Urinary bladder (tissue), 4 donors: Measurements from ENCODE around the gene DHRS12. TPM values are rescaled to one million over a fixed set of nuclear protein-coding genes. Genes with fewer than 3 reads are reported as not detected.

ENCODE experiments used
- DNase-seq: peaks from one replicate; pipeline ENCODE4 v3.0.0-alpha.2; 2015; ENCODE audit errors: extremely low spot score
- H3K27ac ChIP-seq: one replicate; pipeline ENCODE4 v1.5.1; 2013; ENCODE audit warnings: low read depth, mild to moderate bottlenecking, moderate library complexity
- H3K36me3 ChIP-seq: one replicate; pipeline ENCODE4 v1.6.1; 2013; ENCODE audit warnings: mild to moderate bottlenecking, moderate library complexity; ENCODE audit not compliant: insufficient read depth
- H3K4me1 ChIP-seq: one replicate; pipeline ENCODE4 v1.6.1; 2013; ENCODE audit warnings: mild to moderate bottlenecking, moderate library complexity; ENCODE audit not compliant: insufficient read depth
- H3K4me3 ChIP-seq: one replicate; pipeline ENCODE4 v1.5.1; 2013; ENCODE audit warnings: low read depth, low read length
- WGBS: extraction: QIAGEN DNeasy Blood & Tissue Kit; methylation state at CpG from one replicate; pipeline ENCODE4 v1.1.7; 2013; 5-methylcytosine and 5-hydroxymethylcytosine counted together
- polyA plus RNA-seq: library from polyadenylated mRNA; stranded (reverse); fragments of 200-250 nt; gene quantifications from one replicate; pipeline ENCODE4 v1.2.3, GENCODE V29; 2013
- total RNA-seq: library from RNA; depleted of rRNA; stranded (reverse); fragments of >200 nt; gene quantifications from one replicate; pipeline ENCODE4 v1.2.3, GENCODE V29; 2014
- donor health status: healthy with polysubstance abuse.
- donor health status: healthy.

Gene DHRS12
- total and polyA plus RNA-seq, 2 donors: 6.4 to 16.8 TPM

- H3K36me3 ChIP-seq: no peaks in the 10 kb centered on the region
- WGBS: 76% methylated on average over 12 of the region's 12 CpGs
- no peak overlapping the region for H3K4me3 ChIP-seq
- H3K4me1 ChIP-seq: no peaks in the 10 kb centered on the region
- H3K27ac ChIP-seq: no peak overlapping the region
- no peak for DNase-seq
Measured at GRCh38 chr13:51811046-51811445, 7.1 kb upstream of the DHRS12 start.

- H3K4me3 ChIP-seq: no peak overlapping the region
- DNase-seq: no peak
- H3K4me1 ChIP-seq: no peaks in the 10 kb centered on the region
- H3K27ac ChIP-seq: no peak overlapping the region
- H3K36me3 ChIP-seq: no peaks in the 10 kb centered on the region
Measured at GRCh38 chr13:51808811-51809210, 4.8 kb upstream of the DHRS12 start.

- no peaks in the 10 kb centered on the region for H3K4me1 ChIP-seq
- H3K27ac ChIP-seq: no peak overlapping the region
- no peak overlapping the region for H3K4me3 ChIP-seq
- WGBS: 54% methylated on average over 5 of the region's 5 CpGs
- H3K36me3 ChIP-seq: no peaks in the 10 kb centered on the region
- DNase-seq: no peak
Measured at GRCh38 chr13:51807041-51807440, 3.1 kb upstream of the DHRS12 start.

GRCh38 chr13:51806566-51806965, 2.6 kb upstream of the DHRS12 start:
- Histone ChIP-seq H3K36me3 (no peaks in the 10 kb centered on the region), H3K27ac (no peak overlapping the region), H3K4me3 (no peak overlapping the region), H3K4me1 (no peaks in the 10 kb centered on the region)
- DNase-seq: no peak
- WGBS: 62% methylated on average over 2 of the region's 2 CpGs

- Histone ChIP-seq H3K4me3 (no peak overlapping the region), H3K36me3 (no peaks in the 10 kb centered on the region), H3K4me1 (no peaks in the 10 kb centered on the region), H3K27ac (no peak overlapping the region)
- no peak for DNase-seq
- WGBS: 94% methylated on average over 2 of the region's 2 CpGs
Measured at GRCh38 chr13:51805925-51806324, 2.0 kb upstream of the DHRS12 start.

GRCh38 chr13:51805313-51805712, 1.4 kb upstream of the DHRS12 start:
- no peak for DNase-seq
- no peak overlapping the region for H3K4me3 ChIP-seq
- no peaks in the 10 kb centered on the region for H3K4me1 ChIP-seq
- WGBS: 91% methylated on average over 4 of the region's 4 CpGs
- no peaks in the 10 kb centered on the region for H3K36me3 ChIP-seq
- H3K27ac ChIP-seq: no peak overlapping the region

- WGBS: 17% methylated on average over 31 of the region's 31 CpGs
- H3K4me1 ChIP-seq: no peaks in the 10 kb centered on the region
- no peak for DNase-seq
Measured at GRCh38 chr13:51804295-51805172, 571 bp upstream of the DHRS12 start.

GRCh38 chr13:51802631-51803418, 1.1 kb downstream of the DHRS12 start:
- H3K27ac ChIP-seq: peak overlapping the region; percentile 100
- H3K36me3 ChIP-seq: no peaks in the 10 kb centered on the region
- DNase-seq: no peak
- WGBS: 51% methylated on average over 9 of the region's 9 CpGs
- H3K4me1 ChIP-seq: no peaks in the 10 kb centered on the region
- peak overlapping the region; percentile 72 for H3K4me3 ChIP-seq

More at GRCh38 chr13:51804295-51805172, 571 bp upstream of the DHRS12 start:
- H3K27ac ChIP-seq: peak overlapping the region; percentile 100
- peak overlapping the region; percentile 72 for H3K4me3 ChIP-seq
- H3K36me3 ChIP-seq: no peaks in the 10 kb centered on the region

- Histone ChIP-seq H3K36me3 (no peaks in the 10 kb centered on the region), H3K27ac (peak overlapping the region; percentile 83), H3K4me3 (no peak overlapping the region), H3K4me1 (no peaks in the 10 kb centered on the region)
- 69% methylated on average over 7 of the region's 7 CpGs for WGBS
- no peak for DNase-seq
Measured at GRCh38 chr13:51801631-51802099, 2.3 kb downstream of the DHRS12 start.

- DNase-seq: no peak
- WGBS: 87% methylated on average over 5 of the region's 5 CpGs
- H3K27ac ChIP-seq: no peak overlapping the region
- H3K4me3 ChIP-seq: no peak overlapping the region
- H3K4me1 ChIP-seq: no peaks in the 10 kb centered on the region
- no peaks in the 10 kb centered on the region for H3K36me3 ChIP-seq
Measured at GRCh38 chr13:51800486-51800885, 3.5 kb downstream of the DHRS12 start.

- 92% methylated on average over 12 of the region's 12 CpGs for WGBS
- no peaks in the 10 kb centered on the region for H3K36me3 ChIP-seq
- H3K27ac ChIP-seq: no peak overlapping the region
- no peak overlapping the region for H3K4me3 ChIP-seq
- DNase-seq: no peak
- H3K4me1 ChIP-seq: no peaks in the 10 kb centered on the region
Measured at GRCh38 chr13:51799261-51799660, 4.7 kb downstream of the DHRS12 start.

- no peak for DNase-seq
- Histone ChIP-seq H3K4me1 (no peaks in the 10 kb centered on the region), H3K36me3 (no peaks in the 10 kb centered on the region), H3K4me3 (no peak overlapping the region), H3K27ac (no peak overlapping the region)
- WGBS: 75% methylated on average over 12 of the region's 12 CpGs
Measured at GRCh38 chr13:51797664-51798488, 6.1 kb downstream of the DHRS12 start.

GRCh38 chr13:51796546-51796945, 7.4 kb downstream of the DHRS12 start:
- Histone ChIP-seq H3K4me1 (no peaks in the 10 kb centered on the region), H3K4me3 (no peak overlapping the region), H3K27ac (no peak overlapping the region), H3K36me3 (no peaks in the 10 kb centered on the region)
- 80% methylated on average over 7 of the region's 7 CpGs for WGBS
- DNase-seq: no peak
